Neural progenitor cell (in vitro differentiated cells): ENCODE results near the gene STX11.

Experiments
- CTCF ChIP-seq: fragments of 200-600 bp; sonication (generic); IDR thresholded peaks from 2 replicates; pipeline ENCODE4 v1.5.1; 2017; ENCODE audit warnings: antibody characterized with exemption, mild to moderate bottlenecking
- EZH2 ChIP-seq: fragments of 200-600 bp; sonication (generic); IDR thresholded peaks from 2 replicates; pipeline ENCODE4 v1.6.1; 2017; ENCODE audit warnings: antibody characterized with exemption, mild to moderate bottlenecking, moderate library complexity

- TF ChIP-seq CTCF (peak; percentile 71), EZH2 (no peak)
Observed at GRCh38 chr6:144219056-144219685, 68.9 kb downstream of the STX11 start.
